ENCODE data around the gene KCTD13.

DNA sequence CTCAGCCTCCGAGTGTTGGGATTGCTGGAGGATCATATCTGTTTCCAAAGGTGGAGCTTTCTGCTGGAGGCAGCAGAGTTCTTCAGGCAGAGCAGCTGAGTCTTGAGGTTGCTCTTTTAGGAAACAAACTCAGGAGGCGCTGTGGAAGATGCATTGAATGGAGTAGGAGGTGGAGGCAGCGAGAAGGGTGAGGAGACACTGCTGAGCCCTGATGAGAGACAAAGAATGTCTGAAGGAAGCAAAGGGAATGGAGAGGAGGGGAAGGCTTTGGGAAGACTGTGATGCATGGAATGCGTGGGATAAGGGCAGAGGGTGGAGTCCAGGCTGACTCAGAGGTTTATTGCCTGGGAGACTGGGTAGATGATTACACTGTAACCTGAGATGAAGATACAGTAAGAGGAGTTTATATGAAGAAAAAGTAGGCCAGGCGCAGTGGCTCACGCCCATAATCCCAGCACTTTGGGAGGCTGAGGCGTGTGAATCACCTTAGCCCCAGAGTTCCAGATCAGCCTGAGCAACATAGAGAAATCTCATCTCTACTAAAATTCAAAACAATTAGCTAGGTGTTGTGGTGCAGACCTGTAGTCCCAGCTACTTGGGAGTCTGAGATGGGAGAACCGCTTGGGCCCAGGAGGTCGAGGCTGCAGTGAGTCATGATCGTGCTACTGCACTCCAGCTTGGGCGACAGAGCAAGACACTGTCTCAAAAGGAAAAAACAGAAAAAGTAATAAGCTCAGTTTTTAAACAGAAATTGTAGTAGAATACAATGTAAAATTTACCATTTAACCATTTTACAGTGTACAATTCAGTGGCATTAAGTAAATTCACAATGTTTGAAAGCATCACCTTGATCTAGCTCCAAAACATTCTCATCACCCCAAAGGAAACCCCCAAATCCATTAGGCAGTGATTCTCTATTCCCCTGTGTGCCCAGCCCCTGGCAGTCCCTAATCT, 18.1 kb upstream of the KCTD13 start:
- TF ChIP-seq, protein P1, sequence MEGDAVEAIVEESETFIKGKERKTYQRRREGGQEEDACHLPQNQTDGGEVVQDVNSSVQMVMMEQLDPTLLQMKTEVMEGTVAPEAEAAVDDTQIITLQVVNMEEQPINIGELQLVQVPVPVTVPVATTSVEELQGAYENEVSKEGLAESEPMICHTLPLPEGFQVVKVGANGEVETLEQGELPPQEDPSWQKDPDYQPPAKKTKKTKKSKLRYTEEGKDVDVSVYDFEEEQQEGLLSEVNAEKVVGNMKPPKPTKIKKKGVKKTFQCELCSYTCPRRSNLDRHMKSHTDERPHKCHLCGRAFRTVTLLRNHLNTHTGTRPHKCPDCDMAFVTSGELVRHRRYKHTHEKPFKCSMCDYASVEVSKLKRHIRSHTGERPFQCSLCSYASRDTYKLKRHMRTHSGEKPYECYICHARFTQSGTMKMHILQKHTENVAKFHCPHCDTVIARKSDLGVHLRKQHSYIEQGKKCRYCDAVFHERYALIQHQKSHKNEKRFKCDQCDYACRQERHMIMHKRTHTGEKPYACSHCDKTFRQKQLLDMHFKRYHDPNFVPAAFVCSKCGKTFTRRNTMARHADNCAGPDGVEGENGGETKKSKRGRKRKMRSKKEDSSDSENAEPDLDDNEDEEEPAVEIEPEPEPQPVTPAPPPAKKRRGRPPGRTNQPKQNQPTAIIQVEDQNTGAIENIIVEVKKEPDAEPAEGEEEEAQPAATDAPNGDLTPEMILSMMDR (IDR thresholded peaks at IDR 0.05; ENCODE audit: control extremely low read depth in 1 of 3, insufficient read depth in 1 of 3, low read depth in 1 of 3, low read length in 3 of 3): peak; percentile 22 to 67 (median 51)
- TF ChIP-seq EP300 (IDR thresholded peaks at IDR 0.05; ENCODE audit: borderline replicate concordance in 1 of 2, low read depth in 2 of 2, low read length in 2 of 2): no peak

Measured in H1 (cell line).